RPMI8226 (cell line): ENCODE data around the gene SERPINA3.
"Not testable (repeated sequence)": the region's sequence is repeated elsewhere in the genome, so short reads cannot be mapped to it uniquely, and the experiment has no call there.

ENCODE experiments used
- DNase-seq: peaks from one replicate; pipeline ENCODE4 v3.0.0-alpha.2; 2015

The SERPINA3 gene

DNA sequence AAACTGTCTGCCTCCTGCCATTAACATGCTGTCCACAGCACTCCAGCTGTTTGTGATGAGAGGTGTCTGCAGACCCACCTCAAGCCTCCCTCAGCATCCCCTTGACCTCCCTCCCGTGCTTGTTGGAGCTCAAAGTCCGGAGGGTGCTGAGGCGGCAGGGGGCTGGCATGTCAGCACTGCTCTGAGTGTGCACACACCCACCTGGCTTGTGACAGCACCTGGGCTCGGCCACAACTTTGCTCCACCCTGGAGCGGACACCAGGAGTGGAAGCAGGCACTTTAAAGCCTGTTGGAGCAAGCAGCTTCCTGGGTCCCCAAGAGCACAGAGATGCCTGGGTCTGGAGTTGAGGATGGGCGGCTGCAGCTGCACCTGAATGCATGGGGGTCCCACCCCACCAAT is 20.9 kb downstream of the SERPINA3 start:
- DNase-seq = no peak

GRCh38 chr14:94635154-94635553 is 23.0 kb downstream of the SERPINA3 start:
- DNase-seq = no peak

DNA sequence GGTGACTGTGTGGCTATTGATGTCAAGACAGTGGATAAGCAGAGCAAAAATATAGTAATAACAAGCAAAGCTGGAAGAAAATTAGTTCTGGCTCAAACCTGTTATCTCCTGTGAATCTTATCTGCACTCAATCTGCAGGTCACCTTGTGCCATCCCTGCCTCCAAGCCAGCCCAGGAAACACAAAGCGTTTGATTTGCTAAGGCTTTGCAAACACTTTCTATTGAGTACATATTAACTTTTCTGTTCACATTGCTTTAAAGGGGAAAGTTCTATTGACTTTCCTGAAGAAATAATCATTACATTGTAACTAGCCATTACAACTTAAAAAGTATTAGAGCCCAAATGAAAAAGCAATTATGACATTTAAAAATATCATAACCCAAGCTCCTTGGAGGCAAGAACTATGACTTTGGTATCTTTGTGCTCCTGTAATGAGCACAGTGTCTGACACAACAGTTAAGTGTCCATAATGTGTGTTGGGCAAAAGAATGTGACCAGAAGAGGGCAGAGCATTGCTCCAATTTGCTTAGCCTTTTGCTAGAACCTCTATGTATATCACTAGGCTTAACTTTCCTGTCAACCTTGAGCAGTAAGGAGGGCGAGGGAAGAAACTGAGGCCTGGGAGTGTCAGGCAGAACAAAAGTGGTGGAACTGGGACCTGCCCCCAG is 24.7 kb downstream of the SERPINA3 start:
- no peak for DNase-seq

DNA sequence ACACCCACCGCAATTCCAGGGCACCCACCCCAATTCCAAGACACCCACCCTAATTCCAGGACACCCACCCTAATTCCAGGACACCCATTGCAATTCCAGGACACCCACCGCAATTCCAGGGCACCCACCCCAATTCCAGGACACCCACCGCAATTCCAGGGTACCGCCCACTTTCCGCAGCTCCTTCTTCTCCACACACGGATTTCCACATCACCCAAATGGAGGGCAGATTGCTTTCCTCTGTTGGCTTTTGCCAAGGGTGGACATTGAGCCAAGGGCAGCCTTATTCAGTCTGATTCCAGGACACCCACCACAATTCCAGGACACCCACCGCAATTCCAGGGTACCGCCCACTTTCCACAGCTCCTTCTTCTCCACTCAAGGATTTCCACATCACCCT is 25.6 kb downstream of the SERPINA3 start:
- DNase-seq = not testable (repeated sequence)

- no peak for DNase-seq
Observed at GRCh38 chr14:94638339-94638738, 26.1 kb downstream of the SERPINA3 start.

GRCh38 chr14:94638961-94639817 is 27.0 kb downstream of the SERPINA3 start:
- no peak for DNase-seq

DNA sequence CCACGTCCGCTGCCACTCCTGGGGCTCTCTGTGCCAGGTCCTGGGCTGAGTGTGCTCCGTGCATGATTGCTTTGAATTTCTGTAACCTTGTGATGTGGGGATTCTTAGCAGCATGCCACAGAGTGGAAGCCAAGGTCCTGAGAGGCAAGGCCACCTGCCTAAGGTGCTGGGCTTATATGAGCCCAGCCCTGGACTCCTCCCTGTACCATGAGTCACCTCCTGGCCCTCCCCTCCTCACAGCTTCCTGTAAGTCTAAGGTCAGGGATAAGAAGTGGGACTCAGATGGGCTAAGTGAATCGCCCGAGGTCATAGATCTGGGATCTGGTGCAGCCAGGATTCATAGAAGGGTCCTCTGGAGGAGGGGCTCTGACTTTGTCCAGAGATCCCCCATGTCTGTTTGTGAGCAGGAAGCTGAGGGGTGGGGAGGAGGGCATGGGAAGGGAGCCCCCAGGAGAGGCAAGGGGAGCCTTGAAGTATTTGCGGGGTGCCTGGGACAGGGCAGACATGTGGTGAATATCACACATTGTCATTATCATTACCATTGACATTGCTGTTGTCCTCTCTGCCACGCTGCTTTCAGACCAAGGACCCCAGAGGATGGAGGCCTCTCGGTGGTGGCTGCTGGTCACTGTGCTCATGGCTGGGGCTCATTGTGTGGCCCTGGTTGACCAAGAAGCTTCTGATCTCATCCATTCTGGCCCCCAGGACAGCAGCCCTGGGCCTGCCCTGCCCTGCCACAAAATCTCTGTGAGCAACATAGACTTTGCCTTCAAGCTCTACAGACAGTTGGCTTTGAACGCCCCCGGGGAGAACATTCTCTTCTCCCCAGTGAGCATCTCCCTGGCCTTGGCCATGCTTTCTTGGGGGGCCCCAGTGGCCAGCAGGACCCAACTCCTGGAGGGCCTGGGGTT is 28.8 kb downstream of the SERPINA3 start:
- DNase-seq = no peak

- no peak for DNase-seq
Observed at GRCh38 chr14:94641632-94641955, 29.4 kb downstream of the SERPINA3 start.

DNA sequence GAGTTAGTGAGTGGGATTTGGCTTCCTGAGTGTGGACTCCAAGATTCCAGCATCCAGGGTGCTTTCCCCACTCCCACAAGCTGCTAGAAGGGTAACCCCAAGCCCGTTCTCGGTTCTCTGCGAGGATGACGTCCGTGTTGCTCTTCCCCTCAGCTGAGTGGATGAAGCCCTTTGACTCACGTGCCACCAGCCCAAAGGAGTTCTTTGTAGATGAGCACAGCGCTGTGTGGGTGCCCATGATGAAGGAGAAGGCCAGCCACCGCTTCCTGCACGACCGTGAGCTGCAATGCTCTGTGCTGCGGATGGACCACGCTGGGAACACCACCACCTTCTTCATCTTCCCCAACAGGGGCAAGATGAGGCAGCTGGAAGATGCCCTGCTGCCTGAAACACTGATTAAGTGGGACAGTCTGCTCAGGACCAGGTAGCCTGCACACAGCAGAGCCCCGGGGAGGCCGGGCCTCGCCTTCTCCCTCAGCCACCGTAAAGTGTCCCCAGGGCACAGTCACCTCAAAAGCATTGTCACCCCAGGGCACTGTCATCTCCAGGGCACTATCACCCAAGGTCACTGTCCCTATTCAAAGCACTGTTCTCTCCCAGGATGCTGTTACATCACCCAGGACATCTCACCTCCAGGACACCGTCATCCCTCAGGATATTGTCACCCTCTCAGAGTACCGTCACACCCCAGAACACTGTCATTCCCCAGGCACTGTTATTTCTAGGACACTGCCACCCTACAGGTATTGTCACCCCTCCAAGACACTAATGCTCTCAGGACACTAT is 31.3 kb downstream of the SERPINA3 start:
- DNase-seq = no peak

DNA sequence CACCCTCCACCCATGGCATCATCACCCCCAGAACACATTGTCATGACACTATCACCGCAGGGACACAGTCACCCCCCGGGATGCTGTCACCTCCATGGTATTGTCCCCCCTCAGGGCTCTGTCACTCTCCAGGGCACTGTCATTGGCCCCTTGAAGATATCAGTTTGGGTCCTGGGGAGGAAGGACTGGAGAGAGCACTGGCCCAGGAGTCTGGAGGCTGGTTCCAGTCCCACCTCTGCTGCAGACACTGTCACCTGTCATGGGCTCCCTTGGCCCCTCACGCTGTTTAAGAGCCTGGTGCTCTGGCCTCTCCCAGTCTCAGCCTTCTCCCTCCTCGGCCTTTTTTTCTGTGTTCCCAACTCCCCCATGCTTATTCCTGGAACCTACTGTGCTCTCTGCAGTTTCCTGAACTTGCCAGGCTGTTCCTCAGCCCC is 31.9 kb downstream of the SERPINA3 start:
- no peak for DNase-seq

DNA sequence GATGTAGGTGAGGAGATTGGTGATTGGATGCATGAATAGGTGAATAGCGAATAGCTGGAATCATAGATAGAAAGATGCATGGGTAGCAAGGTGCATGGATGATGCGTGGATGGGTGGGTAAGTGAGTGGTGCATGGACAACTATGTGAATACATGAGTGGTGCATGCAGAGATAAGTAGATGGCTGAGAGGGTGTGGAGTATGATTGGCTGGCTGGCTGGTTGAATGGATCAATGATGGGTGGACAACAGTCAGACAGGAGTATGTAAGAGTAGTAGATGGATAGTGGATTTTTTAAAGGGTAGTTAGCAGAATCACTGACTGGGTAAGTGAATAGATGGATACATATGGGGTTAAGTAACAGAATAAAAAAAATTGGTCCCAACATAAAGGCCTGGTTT is 33.9 kb downstream of the SERPINA3 start:
- DNase-seq = no peak

GRCh38 chr14:94646481-94646880 is 34.3 kb downstream of the SERPINA3 start:
- DNase-seq = no peak

DNA sequence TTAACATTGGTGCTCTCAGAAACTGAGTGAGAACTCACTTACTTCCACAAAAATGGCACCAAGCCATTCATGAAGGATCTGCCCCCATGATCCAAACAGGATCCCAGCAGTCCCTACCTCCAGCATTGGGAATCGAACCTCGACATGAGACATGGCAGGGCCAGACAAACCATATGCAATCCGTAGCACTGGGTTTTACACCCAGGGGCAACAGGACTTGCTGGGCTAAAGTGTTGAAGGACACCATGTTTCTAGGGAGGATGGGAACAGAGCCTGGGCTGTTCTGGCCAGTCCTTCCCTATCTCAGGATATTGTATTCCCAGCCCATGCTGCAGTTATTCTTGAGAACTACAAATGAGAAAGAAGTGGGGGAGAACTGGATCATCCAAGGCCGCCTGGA is 36.6 kb downstream of the SERPINA3 start:
- no peak for DNase-seq

- no peak for DNase-seq
Observed at GRCh38 chr14:94649543-94650443, 37.6 kb downstream of the SERPINA3 start.

DNA sequence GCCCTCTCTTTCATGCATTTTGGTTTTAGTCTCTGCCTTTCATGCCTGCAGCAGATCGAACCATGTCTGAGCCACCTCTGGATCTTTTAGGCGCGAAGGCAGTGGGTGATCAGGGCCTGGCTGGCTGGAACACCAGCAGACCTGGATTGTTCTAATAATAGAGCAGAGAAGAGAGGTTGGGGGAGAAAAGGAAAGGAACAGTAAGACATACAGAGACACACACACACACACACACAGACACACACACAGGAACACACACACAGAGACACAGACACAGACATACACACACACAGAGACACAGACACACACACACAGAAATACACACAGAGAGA is 38.2 kb downstream of the SERPINA3 start:
- DNase-seq = no peak

GRCh38 chr14:94650806-94651805 is 38.9 kb downstream of the SERPINA3 start:
- no peak for DNase-seq

DNA sequence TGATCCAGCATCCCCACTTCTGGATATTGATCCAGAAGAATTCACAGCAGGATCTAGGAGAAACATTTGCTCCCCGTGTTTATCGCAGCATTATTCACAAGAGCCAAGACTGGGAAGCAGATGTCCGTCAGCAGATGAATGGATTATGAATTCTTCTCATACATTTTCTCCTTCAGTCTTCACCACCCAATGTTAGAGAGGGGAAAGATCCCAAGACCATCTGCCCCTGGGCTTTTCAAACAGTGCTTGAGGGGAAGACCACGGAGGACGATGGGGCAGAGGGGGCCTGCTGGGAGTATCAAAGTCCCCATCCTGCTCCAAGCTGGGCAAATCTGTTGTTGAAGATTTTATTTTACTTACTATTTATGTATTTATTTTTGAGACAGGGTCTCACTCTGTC is 41.1 kb downstream of the SERPINA3 start:
- no peak for DNase-seq

DNA sequence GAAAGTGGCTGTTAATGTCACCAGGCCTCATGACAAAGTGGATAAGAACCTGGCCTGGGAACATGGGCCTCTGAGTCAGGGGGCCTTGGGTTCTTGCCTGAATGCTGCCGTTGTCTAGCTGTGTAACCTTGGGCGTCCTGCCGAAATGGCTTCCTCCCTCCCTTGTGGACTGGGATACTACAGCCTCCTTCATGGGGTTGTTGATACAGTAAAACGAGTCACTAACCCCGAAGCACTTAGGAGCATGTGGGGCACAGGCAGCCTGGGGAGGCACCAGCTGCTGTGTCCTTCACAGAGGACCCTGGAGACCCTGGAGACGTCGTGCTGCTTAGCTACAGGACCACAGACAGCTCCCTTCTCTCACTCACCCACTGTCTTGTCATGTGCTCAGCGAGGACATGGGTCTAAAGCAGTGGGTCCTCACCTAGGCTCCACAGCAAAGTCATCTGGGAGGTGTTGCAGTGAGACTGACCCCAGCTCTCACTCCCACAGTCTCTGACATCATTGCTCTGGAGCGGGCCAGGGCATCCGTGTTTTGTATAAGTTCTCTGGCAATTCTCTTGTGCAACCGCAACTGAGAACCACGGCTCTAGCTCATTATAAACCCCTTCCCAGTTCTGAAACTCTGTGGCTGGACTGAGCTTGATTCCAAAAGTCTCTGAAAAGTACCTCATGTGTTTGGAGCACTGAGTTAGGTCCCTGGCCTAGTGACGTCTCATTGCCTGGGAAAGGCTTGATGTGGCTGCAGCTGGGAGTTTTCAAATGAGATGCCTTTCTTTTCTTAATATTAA is 42.1 kb downstream of the SERPINA3 start:
- no peak for DNase-seq

- no peak for DNase-seq
Observed at GRCh38 chr14:94655169-94655710, 43.0 kb downstream of the SERPINA3 start.
